Esophagus muscularis mucosa (tissue), 4 donors: ENCODE measurements around the gene BLOC1S3. TPM values are rescaled to one million over a fixed set of nuclear protein-coding genes. Genes with fewer than 3 reads are reported as not detected.

Experiments used
- DNase-seq: peaks from one replicate; pipeline ENCODE4 v3.0.0-alpha.2; 2017; ENCODE audit errors: extremely low spot score
- H3K27ac ChIP-seq, 4 donors: fragments of 200-600 bp; sonication (generic); replicated peaks in 1 of 4; 1 replicate in 3 of 4; 2 replicates in 1 of 4; pipeline ENCODE4 v1.5.1; 2016 to 2019; ENCODE audit warnings: mild to moderate bottlenecking in 1 of 4
- H3K27me3 ChIP-seq, 4 donors: fragments of 200-600 bp; sonication (generic); one replicate each; pipeline versions ENCODE4 v1.5.1 to v1.6.0; 2016 to 2019
- H3K36me3 ChIP-seq, 4 donors: fragments of 200-600 bp; sonication (generic); one replicate each; pipeline ENCODE4 v1.5.1; 2016 to 2019
- H3K4me1 ChIP-seq, 4 donors: fragments of 200-600 bp; sonication (generic); one replicate each; pipeline ENCODE4 v1.5.1; 2016 to 2019
- H3K4me3 ChIP-seq, 4 donors: fragments of 200-600 bp; sonication (generic); 1 replicate in 2 of 4; 2 replicates in 2 of 4; pipeline ENCODE4 v1.5.1; 2016 to 2019; ENCODE audit warnings: mild to moderate bottlenecking in 4 of 4, moderate library complexity in 1 of 4
- H3K9me3 ChIP-seq, 4 donors: fragments of 200-600 bp; sonication (generic); 1 replicate in 3 of 4; 2 replicates in 1 of 4; pipeline ENCODE4 v1.5.1; 2016 to 2019
- EP300 ChIP-seq: sonication (generic); formaldehyde crosslinking; IDR thresholded peaks from one replicate; pipeline ENCODE4 v1.6.1; 2017; ENCODE audit warnings: antibody characterized with exemption
- POLR2A ChIP-seq: fragments of 450-650 bp; IDR thresholded peaks from one replicate; pipeline ENCODE4 v1.6.1; 2017; ENCODE audit warnings: antibody characterized with exemption, moderate library complexity, mild to moderate bottlenecking, low read depth
- POLR2AphosphoS5 ChIP-seq, 2 donors: sonication (generic); formaldehyde crosslinking; IDR thresholded peaks; one replicate each; pipeline ENCODE4 v1.6.1; 2017; ENCODE audit warnings: antibody characterized with exemption in 2 of 2
- WGBS: methylation state at CpG from one replicate; pipeline ENCODE4 v1.1.5; 2018; 5-methylcytosine and 5-hydroxymethylcytosine counted together
- intact Hi-C: fragments of 100-400 bp; cut with DNase I; formaldehyde crosslinking; loops from one replicate; pipeline ENCODE4 v1.15.1; 2023
- total RNA-seq, 4 donors: library from RNA; depleted of rRNA; stranded (reverse); fragments of >200 nt; gene quantifications; one replicate each; pipeline versions ENCODE4 v1.1.0 to v1.2.1, GENCODE V29; 2016
- TF ChIP-seq, protein P1 (sequence below), 3 experiments: fragments of 200-600 bp in 2 of 3; fragments of 450-650 bp in 1 of 3; sonication (generic) in 2 of 3; IDR thresholded peaks; one replicate each; pipeline ENCODE4 v1.5.1; 2017 to 2019; ENCODE audit warnings: antibody characterized with exemption in 3 of 3, mild to moderate bottlenecking in 2 of 3, moderate library complexity in 1 of 3

Gene BLOC1S3
- total RNA-seq, 4 donors from 2014 or later: 5.4 to 21.9 (median 16.1) TPM

DNA sequence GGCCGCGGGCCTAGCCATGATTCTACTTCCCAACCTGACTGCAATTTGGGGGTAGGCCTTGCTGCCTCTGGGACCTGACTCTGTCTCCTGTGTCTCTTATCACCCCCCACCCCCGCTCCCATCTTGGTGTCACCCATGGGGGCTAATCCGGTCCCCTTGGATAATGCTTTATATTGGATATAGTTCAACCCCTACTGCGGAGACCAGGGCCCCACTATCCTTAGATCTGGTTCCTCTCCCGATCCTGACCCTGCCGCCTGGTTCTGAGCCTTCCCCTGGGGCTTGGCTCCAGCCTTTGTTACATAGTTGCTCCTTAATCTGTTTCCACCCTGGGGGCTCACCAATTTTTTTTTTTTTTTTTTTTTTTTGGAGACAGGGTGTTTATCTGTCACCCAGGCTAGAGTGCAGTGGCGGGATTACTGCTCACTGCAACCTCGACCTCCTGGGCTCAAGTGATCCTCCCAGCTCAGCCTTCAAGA lies 1.3 kb downstream of the BLOC1S3 start:
- H3K27me3 ChIP-seq: no peaks in the 10 kb centered on the region
- H3K4me1 ChIP-seq: peaks cover 27 to 47% (median 40%) of the 10 kb centered on the region in 4 donors
- peak overlapping the region; percentile 86 to 92 (median 90) for H3K27ac ChIP-seq
- TF ChIP-seq POLR2A (no peak), POLR2AphosphoS5 (IDR thresholded peaks at IDR 0.05) (no peak), EP300 (no peak)
- TF ChIP-seq, protein P1, sequence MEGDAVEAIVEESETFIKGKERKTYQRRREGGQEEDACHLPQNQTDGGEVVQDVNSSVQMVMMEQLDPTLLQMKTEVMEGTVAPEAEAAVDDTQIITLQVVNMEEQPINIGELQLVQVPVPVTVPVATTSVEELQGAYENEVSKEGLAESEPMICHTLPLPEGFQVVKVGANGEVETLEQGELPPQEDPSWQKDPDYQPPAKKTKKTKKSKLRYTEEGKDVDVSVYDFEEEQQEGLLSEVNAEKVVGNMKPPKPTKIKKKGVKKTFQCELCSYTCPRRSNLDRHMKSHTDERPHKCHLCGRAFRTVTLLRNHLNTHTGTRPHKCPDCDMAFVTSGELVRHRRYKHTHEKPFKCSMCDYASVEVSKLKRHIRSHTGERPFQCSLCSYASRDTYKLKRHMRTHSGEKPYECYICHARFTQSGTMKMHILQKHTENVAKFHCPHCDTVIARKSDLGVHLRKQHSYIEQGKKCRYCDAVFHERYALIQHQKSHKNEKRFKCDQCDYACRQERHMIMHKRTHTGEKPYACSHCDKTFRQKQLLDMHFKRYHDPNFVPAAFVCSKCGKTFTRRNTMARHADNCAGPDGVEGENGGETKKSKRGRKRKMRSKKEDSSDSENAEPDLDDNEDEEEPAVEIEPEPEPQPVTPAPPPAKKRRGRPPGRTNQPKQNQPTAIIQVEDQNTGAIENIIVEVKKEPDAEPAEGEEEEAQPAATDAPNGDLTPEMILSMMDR (IDR thresholded peaks at IDR 0.05): no peak
- H3K36me3 ChIP-seq: peaks cover 0 to 17% (median 4%) of the 10 kb centered on the region in 4 donors
- no peaks in the 10 kb centered on the region for H3K9me3 ChIP-seq
- H3K4me3 ChIP-seq: peak overlapping the region; percentile 70 to 79 (median 74)
- DNase-seq: no peak
- 70% methylated on average over 7 of the region's 9 CpGs for WGBS
- intact Hi-C loops: loop anchor here (5.0 kb wide), 1 partner anchor 88 kb away; the partner anchor contains the start of gene PPP1R37

DNA sequence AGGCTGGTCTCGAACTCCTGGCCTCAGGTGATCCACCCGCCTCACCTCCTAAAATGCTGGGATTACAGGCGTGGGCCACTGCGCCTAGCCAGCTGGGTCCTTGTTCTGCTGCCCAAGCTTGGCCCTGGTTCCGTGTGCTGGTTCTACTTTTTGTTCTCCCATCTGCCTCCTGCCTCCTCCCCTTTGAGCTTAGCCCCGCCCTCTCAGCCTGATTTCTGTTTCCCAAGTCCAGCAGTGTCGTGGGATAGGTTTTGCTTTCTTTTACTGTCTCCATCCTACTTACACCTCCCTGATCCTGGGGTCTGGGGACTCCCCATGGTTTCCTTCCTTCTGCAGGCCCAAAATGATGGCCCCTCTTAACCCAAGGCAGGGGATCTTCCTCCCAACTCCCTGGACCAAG lies 2.4 kb downstream of the BLOC1S3 start:
- DNase-seq: no peak
- WGBS: 75% methylated on average over 7 of the region's 7 CpGs
- Histone ChIP-seq H3K4me3 (no peak overlapping the region), H3K9me3 (no peaks in the 10 kb centered on the region), H3K27me3 (no peaks in the 10 kb centered on the region), H3K36me3 (peaks cover 0 to 17% (median 4%) of the 10 kb centered on the region in 4 donors), H3K27ac (no peak overlapping the region), H3K4me1 (peaks cover 27 to 47% (median 40%) of the 10 kb centered on the region in 4 donors)
- intact Hi-C loops: no loop called here
- no peak for TF ChIP-seq POLR2AphosphoS5 (IDR thresholded peaks at IDR 0.05)
- no peak for TF ChIP-seq POLR2A
- TF ChIP-seq, protein P1 (IDR thresholded peaks at IDR 0.05): no peak
- no peak for TF ChIP-seq EP300

DNA sequence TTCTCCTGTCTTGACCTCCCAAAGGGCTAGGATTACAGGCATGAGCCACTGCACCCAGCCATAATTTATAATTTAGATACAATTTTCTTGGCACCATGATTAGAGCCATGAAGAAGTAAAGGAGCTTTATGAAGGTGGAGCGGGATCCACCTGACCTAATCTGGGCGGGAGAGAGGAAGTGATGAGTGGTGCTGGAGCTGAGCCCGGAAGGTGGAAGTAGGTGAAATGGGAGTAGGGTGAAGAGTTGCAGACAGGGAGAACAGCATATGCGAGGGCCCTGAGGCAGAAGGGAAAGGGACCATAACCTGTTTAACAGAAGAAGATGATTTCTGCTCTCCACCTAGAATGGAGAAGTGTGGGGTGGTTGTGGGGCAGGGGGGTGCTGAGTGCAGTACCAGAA lies 4.2 kb downstream of the BLOC1S3 start:
- Histone ChIP-seq H3K27ac (no peak overlapping the region), H3K9me3 (no peaks in the 10 kb centered on the region), H3K4me3 (no peak overlapping the region), H3K27me3 (no peaks in the 10 kb centered on the region), H3K36me3 (peaks cover 0 to 17% (median 4%) of the 10 kb centered on the region in 4 donors), H3K4me1 (peaks cover 17 to 39% (median 31%) of the 10 kb centered on the region in 4 donors)
- WGBS: 86% methylated on average over 4 of the region's 4 CpGs
- TF ChIP-seq POLR2AphosphoS5 (IDR thresholded peaks at IDR 0.05) (no peak), EP300 (no peak), POLR2A (no peak)
- TF ChIP-seq, protein P1 (IDR thresholded peaks at IDR 0.05): no peak
- no peak for DNase-seq
- intact Hi-C loops: no loop called here

DNA sequence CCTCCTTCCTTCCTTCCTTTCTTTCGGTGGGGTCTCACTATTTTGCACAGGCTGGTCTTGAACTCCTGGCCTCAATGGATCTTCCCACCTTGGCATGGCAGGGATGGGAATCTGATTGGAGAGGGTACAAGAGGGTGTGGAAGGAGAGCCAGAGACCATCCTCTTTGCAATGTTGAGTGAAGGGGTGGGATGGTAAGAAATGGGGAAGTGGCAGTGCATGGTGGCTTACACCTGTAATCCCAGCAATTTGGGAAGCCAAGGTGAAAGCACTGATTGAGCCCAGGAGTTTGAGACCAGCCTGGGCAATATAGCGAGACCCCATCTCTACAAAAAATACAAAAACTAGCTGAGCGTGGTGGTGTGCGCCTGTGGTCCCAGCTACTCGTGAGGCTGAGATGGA lies 5.5 kb downstream of the BLOC1S3 start:
- Histone ChIP-seq H3K4me3 (no peak overlapping the region), H3K27me3 (no peaks in the 10 kb centered on the region), H3K27ac (no peak overlapping the region), H3K4me1 (peaks cover 17 to 35% (median 30%) of the 10 kb centered on the region in 4 donors), H3K36me3 (peaks cover 0 to 17% (median 4%) of the 10 kb centered on the region in 4 donors), H3K9me3 (no peaks in the 10 kb centered on the region)
- intact Hi-C loops: no loop called here
- no peak for DNase-seq
- 94% methylated on average over 5 of the region's 5 CpGs for whole genome bisulfite sequencing
- TF ChIP-seq POLR2AphosphoS5 (IDR thresholded peaks at IDR 0.05): no peak
- no peak for TF ChIP-seq EP300
- TF ChIP-seq, protein P1 (IDR thresholded peaks at IDR 0.05): no peak
- no peak for TF ChIP-seq POLR2A
